Transverse colon (tissue), 4 donors: ENCODE results near the gene TMEM52B. TPM values are rescaled to one million over a fixed set of nuclear protein-coding genes. Genes with fewer than 3 reads are reported as not detected.
"Not testable (repeated sequence)": the region's sequence is repeated elsewhere in the genome, so short reads cannot be mapped to it uniquely, and the experiment has no call there.

Experiments used
- DNase-seq: peaks from one replicate; pipeline ENCODE4 v3.0.0-alpha.2; 2019
- H3K27ac ChIP-seq, 4 donors: fragments of 200-600 bp; sonication (generic); 2 replicates each; pipeline ENCODE4 v1.5.1; 2016 to 2018; ENCODE audit warnings: inconsistent platforms in 4 of 4
- H3K27me3 ChIP-seq: fragments of 200-600 bp; sonication (generic); 2 replicates; pipeline ENCODE4 v1.5.1; 2017; ENCODE audit warnings: inconsistent platforms
- H3K36me3 ChIP-seq, 4 donors: fragments of 200-600 bp; sonication (generic); 2 replicates each; pipeline ENCODE4 v1.5.1; 2017 to 2019; ENCODE audit warnings: inconsistent platforms in 4 of 4
- H3K4me1 ChIP-seq, 4 donors: fragments of 200-600 bp; sonication (generic); 2 replicates each; pipeline ENCODE4 v1.5.1; 2017 to 2020; ENCODE audit warnings: inconsistent platforms in 4 of 4
- H3K4me3 ChIP-seq, 4 donors: fragments of 200-600 bp; sonication (generic); 1 replicate in 1 of 4; 2 replicates in 3 of 4; pipeline versions ENCODE4 v1.5.1 to v1.6.1; 2017 to 2019; ENCODE audit warnings: inconsistent platforms in 4 of 4
- H3K9me3 ChIP-seq, 2 donors: fragments of 200-600 bp; sonication (generic); 2 replicates each; pipeline ENCODE4 v1.5.1; 2017 to 2019; ENCODE audit warnings: inconsistent platforms in 2 of 2
- CTCF ChIP-seq, 5 experiments: fragments of 200-600 bp in 3 of 5; fragments of 450-650 bp in 2 of 5; sonication (generic) in 3 of 5; IDR thresholded peaks; 1 replicate in 2 of 5; 2 replicates in 3 of 5; pipeline ENCODE4 v1.5.1; 2016 to 2017; ENCODE audit warnings: antibody characterized with exemption in 5 of 5, inconsistent platforms in 3 of 5, mild to moderate bottlenecking in 2 of 5, moderate library complexity in 1 of 5
- EP300 ChIP-seq: sonication (generic); formaldehyde crosslinking; IDR thresholded peaks from one replicate; pipeline ENCODE4 v1.6.1; 2017; ENCODE audit warnings: antibody characterized with exemption, low read depth
- POLR2A ChIP-seq: fragments of 450-650 bp; IDR thresholded peaks from one replicate; pipeline ENCODE4 v1.6.1; 2016; ENCODE audit warnings: antibody characterized with exemption, mild to moderate bottlenecking, moderate library complexity
- POLR2AphosphoS5 ChIP-seq, 3 donors: sonication (generic); formaldehyde crosslinking; IDR thresholded peaks; one replicate each; pipeline ENCODE4 v1.6.1; 2016; ENCODE audit warnings: antibody characterized with exemption in 3 of 3
- WGBS, 2 donors: methylation state at CpG; one replicate each; pipeline ENCODE4 v1.1.5; 2018; ENCODE audit warnings: low coverage in 1 of 2; 5-methylcytosine and 5-hydroxymethylcytosine counted together
- in situ Hi-C, 4 donors: fragments of 200-750 bp; cut with MboI; loops; one replicate each; pipeline versions ENCODE4 v1.15.0 to v1.15.1; 2017; ENCODE audit warnings: low sequenced_read_pairs in 3 of 4, low pct_ligation_motif_present in 1 of 4, low pct_unique_long_range_greater_than_20kb in 1 of 4
- intact Hi-C: fragments of 100-400 bp; cut with DNase I; formaldehyde crosslinking; loops from one replicate; pipeline ENCODE4 v1.15.1; 2023; ENCODE audit warnings: low total_unique reads
- total RNA-seq, 4 donors: library from RNA; depleted of rRNA; stranded (reverse); fragments of >200 nt; gene quantifications; one replicate each; pipeline ENCODE4 v1.1.0, GENCODE V29; 2016

Gene TMEM52B
- total RNA-seq, 4 donors from 2014 or later: not detected

GRCh38 chr12:10218021-10218420, 39.2 kb downstream of the TMEM52B start:
- H3K27ac ChIP-seq: no peak overlapping the region
- DNase-seq: no peak
- H3K4me3 ChIP-seq: no peak overlapping the region
- intact Hi-C loops (no loop called here), in situ Hi-C loops (no loop called here)
- H3K9me3 ChIP-seq: no peaks in the 10 kb centered on the region
- WGBS, 2 donors: 60 to 89% methylated on average over 1 to 6 of the region's 6 CpGs
- peaks cover 0 to 27% (median 17%) of the 10 kb centered on the region in 4 donors for H3K4me1 ChIP-seq
- H3K27me3 ChIP-seq: no peaks in the 10 kb centered on the region
- TF ChIP-seq POLR2A (no peak), EP300 (no peak), POLR2AphosphoS5 (IDR thresholded peaks at IDR 0.05) (no peak), CTCF (IDR thresholded peaks at IDR 0.05) (no peak)
- peaks cover 0 to 40% (median 17%) of the 10 kb centered on the region in 4 donors for H3K36me3 ChIP-seq

- H3K9me3 ChIP-seq: no peaks in the 10 kb centered on the region
- peaks cover 0 to 10% (median 5%) of the 10 kb centered on the region in 4 donors for H3K4me1 ChIP-seq
- peak; percentile 41 for DNase-seq
- intact Hi-C loops (no loop called here), in situ Hi-C loops (no loop called here)
- no peaks in the 10 kb centered on the region for H3K27me3 ChIP-seq
- peak overlapping the region; percentile 4 to 49 (median 13) for H3K27ac ChIP-seq
- 53 to 75% methylated on average over 6 to 8 of the region's 8 CpGs for WGBS, 2 donors
- TF ChIP-seq POLR2AphosphoS5 (IDR thresholded peaks at IDR 0.05) (peak; percentile 8 to 68 (median 48)), CTCF (IDR thresholded peaks at IDR 0.05) (no peak)
- H3K4me3 ChIP-seq: no peak overlapping the region
- H3K36me3 ChIP-seq: peaks cover 0 to 41% (median 17%) of the 10 kb centered on the region in 4 donors
Measured at GRCh38 chr12:10220398-10221077, 41.7 kb downstream of the TMEM52B start.

GRCh38 chr12:10221846-10222245, 43.0 kb downstream of the TMEM52B start:
- intact Hi-C loops (no loop called here), in situ Hi-C loops (no loop called here)
- TF ChIP-seq POLR2AphosphoS5 (IDR thresholded peaks at IDR 0.05) (no peak), CTCF (IDR thresholded peaks at IDR 0.05) (no peak), EP300 (no peak), POLR2A (no peak)
- no peak overlapping the region for H3K27ac ChIP-seq
- no peaks in the 10 kb centered on the region for H3K9me3 ChIP-seq
- no peak for DNase-seq
- H3K4me3 ChIP-seq: no peak overlapping the region
- H3K36me3 ChIP-seq: peaks cover 0 to 41% (median 17%) of the 10 kb centered on the region in 4 donors
- WGBS, 2 donors: 86 to 90% methylated on average over 3 to 5 of the region's 5 CpGs
- no peaks in the 10 kb centered on the region for H3K27me3 ChIP-seq
- peaks cover 0 to 4% (median 2%) of the 10 kb centered on the region in 4 donors for H3K4me1 ChIP-seq

GRCh38 chr12:10223208-10223607, 44.4 kb downstream of the TMEM52B start:
- TF ChIP-seq CTCF (IDR thresholded peaks at IDR 0.05) (no peak), POLR2A (no peak), POLR2AphosphoS5 (IDR thresholded peaks at IDR 0.05) (no peak)
- in situ Hi-C loops: no loop called here
- WGBS, 2 donors: 78 to 80% methylated on average over 2 to 5 of the region's 5 CpGs
- intact Hi-C loops: no loop called here
- H3K27ac ChIP-seq: no peak overlapping the region
- H3K4me3 ChIP-seq: no peak overlapping the region
- no peak for DNase-seq
- peaks cover 0 to 4% (median 0%) of the 10 kb centered on the region in 4 donors for H3K4me1 ChIP-seq
- H3K9me3 ChIP-seq: no peaks in the 10 kb centered on the region
- H3K27me3 ChIP-seq: no peaks in the 10 kb centered on the region
- H3K36me3 ChIP-seq: peaks cover 0 to 41% (median 17%) of the 10 kb centered on the region in 4 donors

- 93% methylated on average over 8 of the region's 26 CpGs; no CpG with 5 or more reads in 1 of the 2 donors for WGBS, 2 donors
- peaks cover 0 to 23% (median 10%) of the 10 kb centered on the region in 4 donors for H3K36me3 ChIP-seq
- H3K4me3 ChIP-seq, H3K4me1 ChIP-seq, H3K9me3 ChIP-seq, H3K27me3 ChIP-seq, DNase-seq, H3K27ac ChIP-seq, intact Hi-C loops: not testable (repeated sequence)
- in situ Hi-C loops: loop anchor here (25.0 kb wide), 3 partner anchors 337 to 1262 kb away; no protein-coding TSS in a partner anchor
Measured at GRCh38 chr12:10225426-10225825, 46.6 kb downstream of the TMEM52B start.
